Ascending aorta (tissue), 2 donors: ENCODE results near the gene WDR93. TPM values are rescaled to one million over a fixed set of nuclear protein-coding genes. Genes with fewer than 3 reads are reported as not detected.

Experiments
- DNase-seq, 2 donors: peaks; one replicate each; pipeline ENCODE4 v3.0.0-alpha.2; 2019; ENCODE audit warnings: low spot score in 2 of 2
- H3K27ac ChIP-seq, 2 donors: fragments of 200-600 bp; sonication (generic); one replicate each; pipeline ENCODE4 v1.5.1; 2016 to 2017; ENCODE audit warnings: mild to moderate bottlenecking in 1 of 2
- H3K27me3 ChIP-seq: fragments of 200-600 bp; sonication (generic); one replicate; pipeline ENCODE4 v1.5.1; 2017
- H3K36me3 ChIP-seq, 2 donors: fragments of 200-600 bp; sonication (generic); one replicate each; pipeline ENCODE4 v1.5.1; 2016
- H3K4me1 ChIP-seq, 2 donors: fragments of 200-600 bp; sonication (generic); one replicate each; pipeline ENCODE4 v1.5.1; 2016 to 2017; ENCODE audit warnings: mild to moderate bottlenecking in 1 of 2
- H3K4me3 ChIP-seq, 2 donors: fragments of 200-600 bp; sonication (generic); one replicate each; pipeline ENCODE4 v1.5.1; 2016 to 2017; ENCODE audit warnings: mild to moderate bottlenecking in 1 of 2
- H3K9me3 ChIP-seq, 2 donors: fragments of 200-600 bp; sonication (generic); one replicate each; pipeline ENCODE4 v1.5.1; 2016
- intact Hi-C: fragments of 100-400 bp; cut with DNase I; formaldehyde crosslinking; loops from one replicate; pipeline ENCODE4 v1.15.1; 2023
- total RNA-seq: library from RNA; depleted of rRNA; stranded (reverse); fragments of >200 nt; gene quantifications from one replicate; pipeline ENCODE4 v1.1.0, GENCODE V29; 2016
- TF ChIP-seq, protein P1 (sequence below), 3 experiments: fragments of 200-600 bp in 2 of 3; fragments of 450-650 bp in 1 of 3; sonication (generic) in 2 of 3; IDR thresholded peaks; one replicate each; pipeline ENCODE4 v1.5.1; 2016 to 2019; ENCODE audit warnings: antibody characterized with exemption in 3 of 3, mild to moderate bottlenecking in 1 of 3, moderate library complexity in 1 of 3

The WDR93 gene
- total RNA-seq, 1 donor from 2014 or later, result not detected

DNA sequence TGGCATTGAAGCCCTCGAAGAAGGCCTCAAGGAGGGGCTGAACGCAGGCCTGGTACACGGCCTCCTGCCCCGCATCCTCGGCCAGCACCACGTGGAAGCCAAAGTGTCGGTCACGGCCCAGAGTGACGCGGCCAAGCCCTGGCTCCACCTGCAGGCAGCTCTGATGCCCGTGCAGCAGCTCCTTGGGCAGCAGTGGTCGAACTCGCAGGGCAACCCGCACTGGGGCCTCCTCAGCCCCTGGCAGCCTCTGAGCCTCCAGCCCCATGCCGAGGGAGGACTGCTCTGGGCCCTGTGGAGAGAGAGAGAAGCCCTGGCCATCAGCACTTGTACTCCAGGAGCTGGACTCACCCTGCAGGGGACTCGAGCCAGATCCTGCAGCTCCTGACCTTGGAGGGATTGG lies 37.9 kb upstream of the WDR93 start:
- no peak overlapping the region for H3K4me3 ChIP-seq
- TF ChIP-seq, protein P1, sequence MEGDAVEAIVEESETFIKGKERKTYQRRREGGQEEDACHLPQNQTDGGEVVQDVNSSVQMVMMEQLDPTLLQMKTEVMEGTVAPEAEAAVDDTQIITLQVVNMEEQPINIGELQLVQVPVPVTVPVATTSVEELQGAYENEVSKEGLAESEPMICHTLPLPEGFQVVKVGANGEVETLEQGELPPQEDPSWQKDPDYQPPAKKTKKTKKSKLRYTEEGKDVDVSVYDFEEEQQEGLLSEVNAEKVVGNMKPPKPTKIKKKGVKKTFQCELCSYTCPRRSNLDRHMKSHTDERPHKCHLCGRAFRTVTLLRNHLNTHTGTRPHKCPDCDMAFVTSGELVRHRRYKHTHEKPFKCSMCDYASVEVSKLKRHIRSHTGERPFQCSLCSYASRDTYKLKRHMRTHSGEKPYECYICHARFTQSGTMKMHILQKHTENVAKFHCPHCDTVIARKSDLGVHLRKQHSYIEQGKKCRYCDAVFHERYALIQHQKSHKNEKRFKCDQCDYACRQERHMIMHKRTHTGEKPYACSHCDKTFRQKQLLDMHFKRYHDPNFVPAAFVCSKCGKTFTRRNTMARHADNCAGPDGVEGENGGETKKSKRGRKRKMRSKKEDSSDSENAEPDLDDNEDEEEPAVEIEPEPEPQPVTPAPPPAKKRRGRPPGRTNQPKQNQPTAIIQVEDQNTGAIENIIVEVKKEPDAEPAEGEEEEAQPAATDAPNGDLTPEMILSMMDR (IDR thresholded peaks at IDR 0.05), result no peak
- peaks cover 3 to 7% of the 10 kb centered on the region in 2 donors for H3K4me1 ChIP-seq
- H3K36me3 ChIP-seq, result peaks cover 14 to 21% of the 10 kb centered on the region in 2 donors
- H3K9me3 ChIP-seq, result no peaks in the 10 kb centered on the region
- H3K27ac ChIP-seq, result no peak overlapping the region
- intact Hi-C loops, result no loop called here
- H3K27me3 ChIP-seq, result no peaks in the 10 kb centered on the region
- DNase-seq, result no peak

DNA sequence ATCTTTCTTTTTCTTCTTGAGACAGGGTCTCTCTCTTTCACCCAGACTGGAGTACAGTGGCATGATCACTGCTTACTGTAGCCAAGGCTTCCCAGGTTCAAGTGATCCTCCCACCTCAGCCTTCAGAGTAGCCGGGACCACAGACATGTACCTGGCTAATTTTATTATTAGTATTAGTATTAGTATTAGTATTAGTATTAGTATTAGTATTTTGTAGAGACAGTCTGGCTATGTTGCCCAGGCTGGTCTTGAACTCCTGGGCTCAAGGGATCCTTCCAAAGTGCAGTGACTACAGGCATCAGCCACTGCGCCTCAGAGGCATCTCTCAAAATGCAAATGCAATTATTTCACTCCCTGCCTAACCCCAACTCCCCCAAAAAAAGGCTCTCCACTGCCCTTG lies 37.0 kb upstream of the WDR93 start:
- intact Hi-C loops, result no loop called here
- Histone ChIP-seq H3K4me3 (peak overlapping the region in 1 of 2 donors; percentile 78), H3K27me3 (no peaks in the 10 kb centered on the region), H3K9me3 (no peaks in the 10 kb centered on the region), H3K4me1 (peaks cover 3 to 7% of the 10 kb centered on the region in 2 donors), H3K36me3 (peaks cover 13 to 16% of the 10 kb centered on the region in 2 donors), H3K27ac (no peak overlapping the region)
- TF ChIP-seq, protein P1 (IDR thresholded peaks at IDR 0.05), result no peak
- no peak for DNase-seq

DNA sequence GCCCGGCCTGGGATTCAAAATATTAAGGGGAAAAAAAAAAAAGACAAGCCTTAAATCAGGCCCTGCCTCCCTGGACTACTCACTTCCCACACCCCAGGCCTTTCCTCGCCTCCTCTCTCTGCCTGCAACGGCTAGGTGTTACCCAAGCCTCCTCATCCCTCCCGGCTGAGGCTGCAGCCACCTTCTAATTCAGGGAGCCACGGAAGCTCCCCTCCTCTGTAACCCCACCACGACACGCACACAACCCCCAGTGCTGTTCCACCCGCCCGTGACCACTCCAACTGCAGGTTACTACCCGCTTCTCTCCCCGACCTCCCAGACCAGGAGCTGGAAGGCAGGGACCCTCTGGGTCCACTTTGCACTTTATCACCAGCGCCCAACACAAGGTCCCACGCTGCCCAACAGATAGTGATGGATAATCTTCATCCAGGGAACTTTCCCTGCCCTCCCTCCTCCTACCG lies 36.3 kb upstream of the WDR93 start:
- Histone ChIP-seq H3K4me1 (peaks cover 3 to 7% of the 10 kb centered on the region in 2 donors), H3K4me3 (peak overlapping the region; percentile 78 to 80), H3K36me3 (peaks cover 5 to 10% of the 10 kb centered on the region in 2 donors), H3K9me3 (no peaks in the 10 kb centered on the region), H3K27ac (peak overlapping the region; percentile 76 to 83), H3K27me3 (no peaks in the 10 kb centered on the region)
- intact Hi-C loops, result loop anchor here (2.0 kb wide), 1 partner anchor 26 kb away; no protein-coding TSS in a partner anchor
- TF ChIP-seq, protein P1 (IDR thresholded peaks at IDR 0.05), result no peak
- no peak for DNase-seq

DNA sequence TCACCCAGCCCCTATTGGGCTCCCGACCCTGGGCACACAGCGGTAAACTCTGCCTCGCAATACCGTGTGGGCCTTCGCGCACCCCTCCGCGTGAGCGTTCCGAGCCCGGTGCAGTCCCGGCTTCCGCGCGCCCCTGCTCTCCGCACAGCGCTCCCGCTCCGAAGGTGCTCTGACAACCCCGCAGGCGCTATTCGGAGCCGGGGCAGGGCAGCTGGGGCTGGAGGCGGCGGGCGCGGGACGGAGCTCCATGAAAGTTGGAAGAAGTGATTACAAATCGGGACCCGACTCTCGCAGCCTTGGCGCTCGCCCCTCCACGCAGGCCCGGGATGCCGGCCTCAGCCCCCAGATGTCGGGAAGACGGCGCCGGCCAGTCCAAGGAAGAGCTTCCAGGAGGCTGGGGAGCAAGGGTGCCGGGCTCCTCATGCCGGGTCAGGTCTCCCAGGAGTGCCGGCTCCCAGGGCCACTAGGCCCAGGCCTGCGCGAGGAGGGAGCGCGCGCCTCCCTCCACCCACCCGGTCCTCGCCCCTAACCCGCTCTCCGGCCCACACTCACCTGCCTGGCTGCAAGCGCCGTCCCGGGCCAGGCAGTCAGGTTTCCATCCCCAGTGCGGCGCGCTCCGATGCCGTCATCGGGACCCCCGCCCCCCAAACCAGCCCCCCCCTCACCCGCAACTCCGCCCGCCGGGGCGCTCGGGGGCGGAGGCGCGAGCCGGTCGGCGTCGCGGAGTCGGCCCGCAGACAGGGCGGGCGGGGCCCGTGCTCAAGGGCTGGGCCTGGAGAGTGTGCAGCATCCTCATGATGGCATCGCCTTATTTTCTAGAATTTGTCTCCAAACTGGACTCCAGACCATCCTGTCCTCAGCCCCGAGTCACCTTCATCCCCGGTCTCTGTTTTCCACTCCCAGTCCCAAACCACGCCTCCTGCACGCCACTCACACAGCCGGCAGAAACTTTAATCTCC lies 35.5 kb upstream of the WDR93 start, which contains the start of gene KIF7:
Gene KIF7, minus strand, starts transcription at position 621 of the 959 bp plus-strand sequence. CDS start 2,537 bp downstream, outside the sequence.
- intact Hi-C loops, result loop anchor here (2.0 kb wide), 1 partner anchor 26 kb away; no protein-coding TSS in a partner anchor
- H3K27ac ChIP-seq, result peak within 1 kb of the TSS; percentile 76 to 83
- peak within 1 kb of the TSS; percentile 78 to 80 for H3K4me3 ChIP-seq
- no peak for DNase-seq
- TF ChIP-seq, protein P1 (IDR thresholded peaks at IDR 0.05), result peak in 1 of 3 experiments; percentile 5
- no peaks in the 10 kb centered on the region for H3K9me3 ChIP-seq
- H3K36me3 ChIP-seq, result peaks cover 4 to 10% of the 10 kb centered on the region in 2 donors
- H3K27me3 ChIP-seq, result no peaks in the 10 kb centered on the region
- peaks cover 3 to 7% of the 10 kb centered on the region in 2 donors for H3K4me1 ChIP-seq

DNA sequence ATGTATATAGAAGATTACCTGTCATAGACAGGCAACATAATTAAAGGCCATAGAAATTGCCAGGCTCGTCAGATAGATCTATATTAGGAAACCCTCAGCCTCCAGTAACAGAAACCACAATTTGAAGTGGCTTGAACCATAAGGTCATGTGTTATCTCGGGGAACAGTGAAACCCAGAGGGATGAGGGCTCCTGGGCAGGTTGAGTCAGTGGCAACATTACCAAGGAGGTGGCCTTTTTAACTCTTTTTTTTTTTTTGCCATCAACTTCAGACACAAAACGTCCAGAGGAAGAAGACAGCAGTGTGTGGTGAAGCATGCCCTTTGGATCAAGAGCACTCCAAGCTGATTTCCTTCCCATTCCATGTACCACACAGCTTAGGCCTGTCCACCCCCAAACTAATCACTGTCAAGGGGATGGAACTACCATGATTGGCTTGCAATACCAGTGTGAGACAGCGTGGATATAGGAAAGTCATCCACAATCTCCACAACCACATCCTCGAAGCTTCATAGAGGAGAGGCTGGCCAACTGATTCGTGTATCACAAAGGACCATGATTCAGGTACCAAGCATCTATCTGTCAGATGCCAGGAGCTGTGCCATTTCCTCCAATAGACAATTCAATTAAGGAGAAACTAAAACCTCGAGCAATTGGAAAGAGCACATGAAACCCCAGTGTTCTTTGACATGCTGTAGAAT lies 34.3 kb upstream of the WDR93 start:
- Histone ChIP-seq H3K9me3 (no peaks in the 10 kb centered on the region), H3K36me3 (peaks cover 4 to 10% of the 10 kb centered on the region in 2 donors), H3K4me1 (peaks cover 3 to 7% of the 10 kb centered on the region in 2 donors), H3K27ac (peak overlapping the region in 1 of 2 donors; percentile 83), H3K27me3 (no peaks in the 10 kb centered on the region), H3K4me3 (no peak overlapping the region)
- DNase-seq, result no peak
- TF ChIP-seq, protein P1 (IDR thresholded peaks at IDR 0.05), result no peak
- intact Hi-C loops, result no loop called here
